Measurements from ENCODE around the gene CHN1.

GRCh38 chr2:175012516-175012915, 7.3 kb upstream of the CHN1 start:
- TF ChIP-seq POLR2A (IDR thresholded peaks at IDR 0.05; ENCODE audit: low read depth, low read length): no peak
- no peak for TF ChIP-seq POLR2AphosphoS5 (IDR thresholded peaks at IDR 0.05; ENCODE audit: low read depth, low read length)
- TF ChIP-seq TAF1 (IDR thresholded peaks at IDR 0.05; ENCODE audit: low read depth, low read length): no peak
- TF ChIP-seq SPI1 (IDR thresholded peaks at IDR 0.05; ENCODE audit: low read depth, low read length): no peak
- TF ChIP-seq POU2F2 (IDR thresholded peaks at IDR 0.05; ENCODE audit: low read depth, low read length): no peak

All from GM12891 (cell line).